ENCODE measurements around the gene GID8. TPM values are rescaled to one million over a fixed set of nuclear protein-coding genes. Genes with fewer than 3 reads are reported as not detected.

Gene GID8
- total and polyA plus RNA-seq, 9 of the 15 experiments (the other 6 are each of a cell fraction or from before 2014, with no cell fraction given): 7.5 to 31.6 (median 22.2) TPM

GRCh38 chr20:62891111-62891510 is 46.8 kb upstream of the GID8 start:
- H3K27me3 ChIP-seq (ENCODE audit: control insufficient read depth in 2 of 2, insufficient read depth in 2 of 2, low read length in 2 of 2): no peaks in the 10 kb centered on the region
- in situ Hi-C loops (cut with MboI) (no loop called here), intact Hi-C loops (cut with micrococcal nuclease) (no loop called here)
- TF ChIP-seq BMI1 (IDR thresholded peaks at IDR 0.05; ENCODE audit: low read length): no peak
- TF ChIP-seq ZBTB43 (CRISPR knock-in tag; IDR thresholded peaks at IDR 0.05): no peak
- TF ChIP-seq CLOCK (CRISPR knock-in tag; IDR thresholded peaks at IDR 0.05; ENCODE audit: borderline replicate concordance): no peak
- no peak for TF ChIP-seq TBL1XR1 (IDR thresholded peaks at IDR 0.05; ENCODE audit: low read length in 2 of 2)
- TF ChIP-seq ATF7 (IDR thresholded peaks at IDR 0.05): no peak
- no peak for TF ChIP-seq NR2C2 (CRISPR knock-in tag; IDR thresholded peaks at IDR 0.05)
- TF ChIP-seq NR2C2 (tag; IDR thresholded peaks at IDR 0.05): no peak
- TF ChIP-seq HMG20A (CRISPR knock-in tag; conservative IDR thresholded peaks at IDR 0.05): no peak
- no peak for TF ChIP-seq HDAC3 (IDR thresholded peaks at IDR 0.05; ENCODE audit: borderline replicate concordance, partially characterized antibody)
- no peak for TF ChIP-seq EGR1 (conservative IDR thresholded peaks at IDR 0.05)
- no peak for TF ChIP-seq MAX (CRISPR knock-in tag; IDR thresholded peaks at IDR 0.05)
- TF ChIP-seq CBFB (CRISPR knock-in tag; IDR thresholded peaks at IDR 0.05): no peak
- no peak for TF ChIP-seq BRCA1 (IDR thresholded peaks at IDR 0.05)
- TF ChIP-seq BRCA1 (CRISPR knock-in tag; IDR thresholded peaks at IDR 0.05): no peak
- no peak for TF ChIP-seq ZNF263 (CRISPR knock-in tag; IDR thresholded peaks at IDR 0.05; ENCODE audit: borderline replicate concordance)
- TF ChIP-seq ILK (tag; IDR thresholded peaks at IDR 0.05; ENCODE audit: borderline replicate concordance, low read depth): no peak
- no peak for TF ChIP-seq KDM1A (IDR thresholded peaks at IDR 0.05)
- TF ChIP-seq ZNF551 (CRISPR knock-in tag; IDR thresholded peaks at IDR 0.05): no peak
- H3K27ac ChIP-seq (ENCODE audit: extremely low read depth, low read depth, low read length): no peak overlapping the region
- POLR2A ChIA-PET: interaction anchor here (0.6 to 1.6 kb wide), 3 partner anchors 14 to 46 kb away, joined by 4 to 5 read pairs (median 4); no protein-coding TSS in a partner anchor
- FAIRE-seq (no peak), ATAC-seq (no peak), DNase-seq (ENCODE audit: extremely low read depth in 1 of 4, low spot score in 3 of 4) (no peak)
- H3K9ac ChIP-seq (ENCODE audit: insufficient read depth in 1 of 2, low read depth in 2 of 2, low read length in 2 of 2): no peak overlapping the region
- no peak overlapping the region for H2AFZ ChIP-seq (ENCODE audit: low read depth, low read length)
- no peak overlapping the region for H3K4me2 ChIP-seq (ENCODE audit: insufficient read depth, low read length)
- 80% methylated on average over 15 of the region's 15 CpGs for WGBS (ENCODE audit: insufficient coverage, low coverage, missing lambda C conversion rate)
- CTCF ChIA-PET (ENCODE audit: low intra/inter-chr PET ratio): no interaction called here
- no peaks in the 10 kb centered on the region for H4K20me1 ChIP-seq (replicated peaks; ENCODE audit: control insufficient read depth, insufficient read depth, low read length)
- peaks cover 99% of the 10 kb centered on the region for H3K36me3 ChIP-seq (ENCODE audit: control insufficient read depth, insufficient read depth, low read length)
- no peaks in the 10 kb centered on the region for H3K9me3 ChIP-seq (replicated peaks; ENCODE audit: control insufficient read depth, insufficient read depth, low read depth, low read length)
- H3K4me3 ChIP-seq: no peak overlapping the region
- BruUV-seq (replicated peaks): no TSS peak
- H3K9me1 ChIP-seq (ENCODE audit: control insufficient read depth, insufficient read depth, low read length): no peaks in the 10 kb centered on the region
- H3K79me2 ChIP-seq (ENCODE audit: control insufficient read depth, insufficient read depth, low read length): no peaks in the 10 kb centered on the region
- peaks cover 0 to 10% of the 10 kb centered on the region in 2 experiments; a peak in 2 of 5 replicates for H3K4me1 ChIP-seq (replicated peaks in 1 of 2; ENCODE audit: control insufficient read depth in 2 of 2, insufficient read depth in 2 of 2, low read length in 2 of 2)
